Measurements from ENCODE around the gene TUBAL3.

DNA sequence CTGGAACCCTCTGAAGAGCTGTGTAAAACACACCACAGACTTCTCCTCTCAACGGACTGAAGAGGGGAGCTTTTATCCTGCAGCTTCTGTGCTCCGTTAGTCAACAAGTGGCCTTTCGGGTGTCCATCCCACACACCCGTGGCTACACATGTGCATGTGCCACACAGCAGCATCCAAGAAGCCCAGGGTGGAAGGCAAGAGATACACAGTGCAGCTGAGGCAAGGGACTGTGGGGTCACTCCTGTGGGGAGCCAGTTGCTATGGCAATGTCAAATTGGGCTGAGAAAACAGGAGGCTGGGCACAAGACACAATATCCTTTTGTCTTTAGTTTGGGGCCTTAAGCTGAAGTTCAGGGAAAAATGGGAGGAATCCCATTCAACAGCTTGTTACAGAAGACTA is 36.5 kb upstream of the TUBAL3 start:
- TF ChIP-seq CTCF (conservative IDR thresholded peaks at IDR 0.05; ENCODE audit: low read length) (no peak), EZH2phosphoT487 (IDR thresholded peaks at IDR 0.05; ENCODE audit: borderline replicate concordance) (no peak)
